ENCODE measurements around the gene ATL3. TPM values are rescaled to one million over a fixed set of nuclear protein-coding genes. Genes with fewer than 3 reads are reported as not detected.

ATL3 gene
- total RNA-seq, 1 experiment from 2014 or later, result 24.0 TPM

GRCh38 chr11:63612181-63612580 lies 59.0 kb downstream of the ATL3 start:
- Mint-ChIP-seq H3K36me3 (ENCODE audit: insufficient read depth in 1 of 3, low read depth in 3 of 3) (peaks cover 1 to 12% (median 3%) of the 10 kb centered on the region in 3 experiments; a peak in 4 of 7 replicates), H3K4me3 (peak overlapping the region in 1 of 2 experiments; percentile 84; a peak in 2 of 5 replicates), H3K9me3 (no peaks in the 10 kb centered on the region), H3K27me3 (ENCODE audit: low read depth) (no peaks in the 10 kb centered on the region), H3K4me1 (peaks cover 42 to 49% of the 10 kb centered on the region in 2 experiments), H3K27ac (no peak overlapping the region)
- H2BK12ac ChIP-seq (ENCODE audit: insufficient read length, low read depth, low read length), result no peak overlapping the region
- no peaks in the 10 kb centered on the region for H3K9me3 ChIP-seq (ENCODE audit: control insufficient read depth, low read depth, low read length)
- no peak overlapping the region for H3K4me2 ChIP-seq (ENCODE audit: insufficient read depth, insufficient read length, low read length)
- no peak overlapping the region for H3K14ac ChIP-seq (ENCODE audit: insufficient read depth, low read length)
- no peaks in the 10 kb centered on the region for H3K79me1 ChIP-seq (ENCODE audit: insufficient read depth, low read depth, low read length, poor library complexity, severe bottlenecking)
- no peaks in the 10 kb centered on the region for H3K27me3 ChIP-seq (ENCODE audit: insufficient read depth, low read length)
- no peak overlapping the region for H3K23ac ChIP-seq (ENCODE audit: insufficient read length, low read depth, low read length)
- H2BK5ac ChIP-seq (ENCODE audit: insufficient read length, low read length), result no peak overlapping the region
- H3K4me1 ChIP-seq (ENCODE audit: insufficient read depth, low read length), result peaks cover 8% of the 10 kb centered on the region; the same call in 1 of the 2 replicates
- H2BK20ac ChIP-seq (ENCODE audit: low read depth, low read length, poor library complexity, severe bottlenecking), result no peak overlapping the region
- no peak for TF ChIP-seq CTCF (conservative IDR thresholded peaks at IDR 0.05)
- H2AFZ ChIP-seq (ENCODE audit: low read length), result no peak overlapping the region
- H2AK5ac ChIP-seq (ENCODE audit: insufficient read length, low read length), result no peak overlapping the region
- H3K27ac ChIP-seq (ENCODE audit: insufficient read length, low read depth, low read length), result no peak overlapping the region
- peaks cover 19% of the 10 kb centered on the region; the same call in 1 of the 2 replicates for H3K79me2 ChIP-seq (ENCODE audit: insufficient read depth, low read length)
- no peak overlapping the region for H2BK120ac ChIP-seq (ENCODE audit: low read depth, low read length, poor library complexity, severe bottlenecking)
- no peak overlapping the region for H3K18ac ChIP-seq (ENCODE audit: insufficient read length, low read depth, low read length)
- no peak overlapping the region for H4K8ac ChIP-seq (replicated peaks; ENCODE audit: insufficient read length, low read depth, low read length)
- no peaks in the 10 kb centered on the region for H4K20me1 ChIP-seq (ENCODE audit: control insufficient read depth, insufficient read depth, insufficient read length)
- no peak overlapping the region for H3K4ac ChIP-seq (ENCODE audit: low read depth, low read length)
- H3K56ac ChIP-seq (ENCODE audit: insufficient read length, low read depth, low read length), result no peak overlapping the region
- peaks cover 17% of the 10 kb centered on the region for H3K23me2 ChIP-seq (ENCODE audit: insufficient read length, low read depth, low read length, poor library complexity, severe bottlenecking)
- no peak overlapping the region for H4K91ac ChIP-seq (ENCODE audit: insufficient read length, low read depth, low read length)
- no peak overlapping the region for H4K5ac ChIP-seq (ENCODE audit: insufficient read length, low read depth, low read length)
- no peak overlapping the region for H3K9ac ChIP-seq (ENCODE audit: extremely low read depth, insufficient read length, low read length)
- H3T11ph ChIP-seq (ENCODE audit: low read length), result no peak overlapping the region
- H2BK15ac ChIP-seq (ENCODE audit: low read depth, low read length), result no peak overlapping the region
- no peak for DNase-seq

Measured in H9 (cell line).